ENCODE results near the gene TNS4. TPM values are rescaled to one million over a fixed set of nuclear protein-coding genes. Genes with fewer than 3 reads are reported as not detected.

TNS4 gene
- total and polyA plus RNA-seq, 9 of the 15 experiments (the other 6 are each of a cell fraction or from before 2014, with no cell fraction given) = 0.04 to 0.73 (median 0.24) TPM; not detected in 1

DNA sequence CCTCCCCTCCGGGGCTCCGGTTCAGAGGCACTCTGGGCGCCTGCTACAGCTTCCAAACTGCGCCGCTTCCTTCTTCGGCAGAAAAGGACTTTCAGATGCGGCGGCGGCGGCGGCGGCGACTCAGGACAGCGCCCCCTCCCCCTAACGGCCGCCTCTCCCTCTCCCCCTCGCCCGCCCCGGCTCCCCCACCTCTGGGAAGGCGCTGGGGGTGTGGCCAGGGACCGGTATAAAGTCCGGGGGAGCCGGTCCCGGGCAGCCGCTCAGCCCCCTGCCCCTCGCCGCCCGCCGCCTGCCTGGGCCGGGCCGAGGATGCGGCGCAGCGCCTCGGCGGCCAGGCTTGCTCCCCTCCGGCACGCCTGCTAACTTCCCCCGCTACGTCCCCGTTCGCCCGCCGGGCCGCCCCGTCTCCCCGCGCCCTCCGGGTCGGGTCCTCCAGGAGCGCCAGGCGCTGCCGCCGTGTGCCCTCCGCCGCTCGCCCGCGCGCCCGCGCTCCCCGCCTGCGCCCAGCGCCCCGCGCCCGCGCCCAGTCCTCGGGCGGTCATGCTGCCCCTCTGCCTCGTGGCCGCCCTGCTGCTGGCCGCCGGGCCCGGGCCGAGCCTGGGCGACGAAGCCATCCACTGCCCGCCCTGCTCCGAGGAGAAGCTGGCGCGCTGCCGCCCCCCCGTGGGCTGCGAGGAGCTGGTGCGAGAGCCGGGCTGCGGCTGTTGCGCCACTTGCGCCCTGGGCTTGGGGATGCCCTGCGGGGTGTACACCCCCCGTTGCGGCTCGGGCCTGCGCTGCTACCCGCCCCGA, 58.0 kb downstream of the TNS4 start, which contains the start of gene IGFBP4 (continued):
- TF ChIP-seq, protein P1, sequence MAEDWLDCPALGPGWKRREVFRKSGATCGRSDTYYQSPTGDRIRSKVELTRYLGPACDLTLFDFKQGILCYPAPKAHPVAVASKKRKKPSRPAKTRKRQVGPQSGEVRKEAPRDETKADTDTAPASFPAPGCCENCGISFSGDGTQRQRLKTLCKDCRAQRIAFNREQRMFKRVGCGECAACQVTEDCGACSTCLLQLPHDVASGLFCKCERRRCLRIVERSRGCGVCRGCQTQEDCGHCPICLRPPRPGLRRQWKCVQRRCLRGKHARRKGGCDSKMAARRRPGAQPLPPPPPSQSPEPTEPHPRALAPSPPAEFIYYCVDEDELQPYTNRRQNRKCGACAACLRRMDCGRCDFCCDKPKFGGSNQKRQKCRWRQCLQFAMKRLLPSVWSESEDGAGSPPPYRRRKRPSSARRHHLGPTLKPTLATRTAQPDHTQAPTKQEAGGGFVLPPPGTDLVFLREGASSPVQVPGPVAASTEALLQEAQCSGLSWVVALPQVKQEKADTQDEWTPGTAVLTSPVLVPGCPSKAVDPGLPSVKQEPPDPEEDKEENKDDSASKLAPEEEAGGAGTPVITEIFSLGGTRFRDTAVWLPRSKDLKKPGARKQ (CRISPR knock-in tag; IDR thresholded peaks at IDR 0.05) = no peak
- TF ChIP-seq ESRRA (IDR thresholded peaks at IDR 0.05; ENCODE audit: borderline replicate concordance, low read depth) = no peak
- TF ChIP-seq ZNF717 (CRISPR knock-in tag; IDR thresholded peaks at IDR 0.05) = no peak
- TF ChIP-seq GTF2F1 (IDR thresholded peaks at IDR 0.05; ENCODE audit: low read depth, low read length) = no peak
- TF ChIP-seq SMARCA4 (IDR thresholded peaks at IDR 0.05) = 0 out of 2 replicates have a peak, but pooled peaks have one; percentile 21
- TF ChIP-seq CCNT2 (IDR thresholded peaks at IDR 0.05; ENCODE audit: borderline replicate concordance, extremely low read depth, insufficient read length, low read depth, low read length) = peak; percentile 48
- TF ChIP-seq ZNF23 (CRISPR knock-in tag; IDR thresholded peaks at IDR 0.05) = no peak
- no peak for TF ChIP-seq HNRNPUL1 (IDR thresholded peaks at IDR 0.05; ENCODE audit: low read length)
- no peak for TF ChIP-seq MED1 (CRISPR knock-in tag; IDR thresholded peaks at IDR 0.05; ENCODE audit: borderline replicate concordance)
- TF ChIP-seq, protein P2, sequence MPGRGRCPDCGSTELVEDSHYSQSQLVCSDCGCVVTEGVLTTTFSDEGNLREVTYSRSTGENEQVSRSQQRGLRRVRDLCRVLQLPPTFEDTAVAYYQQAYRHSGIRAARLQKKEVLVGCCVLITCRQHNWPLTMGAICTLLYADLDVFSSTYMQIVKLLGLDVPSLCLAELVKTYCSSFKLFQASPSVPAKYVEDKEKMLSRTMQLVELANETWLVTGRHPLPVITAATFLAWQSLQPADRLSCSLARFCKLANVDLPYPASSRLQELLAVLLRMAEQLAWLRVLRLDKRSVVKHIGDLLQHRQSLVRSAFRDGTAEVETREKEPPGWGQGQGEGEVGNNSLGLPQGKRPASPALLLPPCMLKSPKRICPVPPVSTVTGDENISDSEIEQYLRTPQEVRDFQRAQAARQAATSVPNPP (IDR thresholded peaks at IDR 0.05; ENCODE audit: borderline replicate concordance, insufficient read depth, insufficient read length) = no peak
- TF ChIP-seq ZNF445 (CRISPR knock-in tag; IDR thresholded peaks at IDR 0.05; ENCODE audit: low read depth) = no peak
- peak; percentile 72 for TF ChIP-seq MYC (IDR thresholded peaks at IDR 0.05; ENCODE audit: low read depth, low read length)
- no peak for TF ChIP-seq MYC (CRISPR knock-in tag; IDR thresholded peaks at IDR 0.05; ENCODE audit: borderline replicate concordance, low read depth)
- TF ChIP-seq ZNF584 (CRISPR knock-in tag; IDR thresholded peaks at IDR 0.05; ENCODE audit: low read depth) = no peak
- TF ChIP-seq DACH1 (IDR thresholded peaks at IDR 0.05; ENCODE audit: partially characterized antibody) = no peak
- TF ChIP-seq TSC22D4 (tag; IDR thresholded peaks at IDR 0.05) = no peak
- no peak for TF ChIP-seq ARID1B (IDR thresholded peaks at IDR 0.05)
- no peak for TF ChIP-seq ZC3H4 (CRISPR knock-in tag; IDR thresholded peaks at IDR 0.05; ENCODE audit: borderline replicate concordance)
- TF ChIP-seq, protein P3, sequence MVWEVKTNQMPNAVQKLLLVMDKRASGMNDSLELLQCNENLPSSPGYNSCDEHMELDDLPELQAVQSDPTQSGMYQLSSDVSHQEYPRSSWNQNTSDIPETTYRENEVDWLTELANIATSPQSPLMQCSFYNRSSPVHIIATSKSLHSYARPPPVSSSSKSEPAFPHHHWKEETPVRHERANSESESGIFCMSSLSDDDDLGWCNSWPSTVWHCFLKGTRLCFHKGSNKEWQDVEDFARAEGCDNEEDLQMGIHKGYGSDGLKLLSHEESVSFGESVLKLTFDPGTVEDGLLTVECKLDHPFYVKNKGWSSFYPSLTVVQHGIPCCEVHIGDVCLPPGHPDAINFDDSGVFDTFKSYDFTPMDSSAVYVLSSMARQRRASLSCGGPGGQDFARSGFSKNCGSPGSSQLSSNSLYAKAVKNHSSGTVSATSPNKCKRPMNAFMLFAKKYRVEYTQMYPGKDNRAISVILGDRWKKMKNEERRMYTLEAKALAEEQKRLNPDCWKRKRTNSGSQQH (CRISPR knock-in tag; IDR thresholded peaks at IDR 0.05) = no peak
- no peak for TF ChIP-seq RNF2 (IDR thresholded peaks at IDR 0.05)
- no peak for TF ChIP-seq TAF7 (tag; IDR thresholded peaks at IDR 0.05)
- TF ChIP-seq POU5F1 (IDR thresholded peaks at IDR 0.05; ENCODE audit: borderline replicate concordance, low read depth, low read length, partially characterized antibody) = no peak
- peak; percentile 31; the same call in 1 of the 2 replicates for TF ChIP-seq POLR2A (conservative IDR thresholded peaks at IDR 0.05)
- TF ChIP-seq ZNF780A (CRISPR knock-in tag; IDR thresholded peaks at IDR 0.05) = no peak
- no peak for TF ChIP-seq ZNF165 (CRISPR knock-in tag; IDR thresholded peaks at IDR 0.05; ENCODE audit: borderline replicate concordance)
- TF ChIP-seq ZNF143 (CRISPR knock-in tag; IDR thresholded peaks at IDR 0.05) = no peak

All from K562 (cell line).